ENCODE data around the gene CCDC198.

DNA sequence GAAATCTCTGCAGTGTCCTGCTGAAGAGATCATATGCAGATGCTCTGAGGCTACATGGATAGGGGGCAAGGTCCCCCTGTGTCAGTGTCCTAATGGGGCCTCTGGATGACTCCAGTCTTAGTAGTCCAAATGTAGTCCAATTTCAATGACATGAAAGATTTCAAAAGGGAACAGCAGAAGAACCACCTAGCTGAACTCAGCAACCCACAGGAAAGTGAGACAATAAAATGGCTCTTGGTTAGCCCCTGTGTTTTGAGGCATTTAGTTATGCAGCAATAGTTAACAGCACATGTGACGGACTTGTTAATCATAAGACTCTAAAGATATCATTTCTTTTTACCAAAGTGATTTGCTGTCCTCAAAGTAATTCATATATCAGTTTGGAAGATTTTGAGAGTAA lies 22.7 kb downstream of the CCDC198 start:
- TF ChIP-seq FOXM1 (IDR thresholded peaks at IDR 0.05; ENCODE audit: borderline replicate concordance): no peak
- TF ChIP-seq, protein P1, sequence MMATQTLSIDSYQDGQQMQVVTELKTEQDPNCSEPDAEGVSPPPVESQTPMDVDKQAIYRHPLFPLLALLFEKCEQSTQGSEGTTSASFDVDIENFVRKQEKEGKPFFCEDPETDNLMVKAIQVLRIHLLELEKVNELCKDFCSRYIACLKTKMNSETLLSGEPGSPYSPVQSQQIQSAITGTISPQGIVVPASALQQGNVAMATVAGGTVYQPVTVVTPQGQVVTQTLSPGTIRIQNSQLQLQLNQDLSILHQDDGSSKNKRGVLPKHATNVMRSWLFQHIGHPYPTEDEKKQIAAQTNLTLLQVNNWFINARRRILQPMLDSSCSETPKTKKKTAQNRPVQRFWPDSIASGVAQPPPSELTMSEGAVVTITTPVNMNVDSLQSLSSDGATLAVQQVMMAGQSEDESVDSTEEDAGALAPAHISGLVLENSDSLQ (IDR thresholded peaks at IDR 0.05): no peak

Data from HEK293T (cell line).